ENCODE results near the gene INTS11. TPM values are rescaled to one million over a fixed set of nuclear protein-coding genes. Genes with fewer than 3 reads are reported as not detected.

INTS11 gene
- total RNA-seq, 1 experiment from 2014 or later = 254 TPM

- Histone ChIP-seq H4K20me1 (ENCODE audit: low read length) (peaks cover 7% of the 10 kb centered on the region; the same call in 1 of the 2 replicates), H3K4me2 (ENCODE audit: low read length) (peak overlapping the region; percentile 95), H3K36me3 (ENCODE audit: low read depth, low read length) (peaks cover 28% of the 10 kb centered on the region), H2AFZ (ENCODE audit: low read length) (no peak overlapping the region), H3K27me3 (ENCODE audit: low read length) (no peaks in the 10 kb centered on the region), H3K79me2 (ENCODE audit: low read length) (peaks cover 60% of the 10 kb centered on the region), H3K4me1 (ENCODE audit: insufficient read depth, low read length) (peaks cover 26% of the 10 kb centered on the region), H3K9ac (ENCODE audit: low read length) (no peak overlapping the region), H3K27ac (ENCODE audit: low read length) (no peak overlapping the region), H3K4me3 (ENCODE audit: low read length) (peak overlapping the region; percentile 96; the same call in 1 of the 2 replicates), H3F3A (ENCODE audit: low read length, unreplicated experiment) (no peaks in the 10 kb centered on the region), H3K9me3 (ENCODE audit: low read length) (no peaks in the 10 kb centered on the region), H3K9me2 (replicated peaks; ENCODE audit: low read length) (no peaks in the 10 kb centered on the region)
- intact Hi-C loops (cut with micrococcal nuclease) = no loop called here
- POLR2A ChIA-PET (ENCODE audit: unreplicated experiment) = no interaction called here
- CTCF ChIA-PET = no interaction called here
- TF ChIP-seq EZH2 (IDR thresholded peaks at IDR 0.05; ENCODE audit: low read length, unreplicated experiment) = no peak
- no peak for TF ChIP-seq EZH2phosphoT487 (IDR thresholded peaks at IDR 0.05; ENCODE audit: borderline replicate concordance, low read length)
- TF ChIP-seq CTCF (conservative IDR thresholded peaks at IDR 0.05; ENCODE audit: low read depth, low read length) = no peak
- no TSS peak for BruUV-seq (replicated peaks)
- DNase-seq (no peak), ATAC-seq (no peak)
Measured at GRCh38 chr1:1310476-1311053, 13.9 kb downstream of the INTS11 start.

GRCh38 chr1:1310109-1310385 lies 14.4 kb downstream of the INTS11 start:
- POLR2A ChIA-PET (ENCODE audit: unreplicated experiment) = interaction anchor here (0.6 to 0.7 kb wide), 2 partner anchors 8 to 27 kb away, joined by 3 read pairs; no protein-coding TSS in a partner anchor
- peaks cover 11% of the 10 kb centered on the region for H4K20me1 ChIP-seq (ENCODE audit: low read length)
- DNase-seq = no peak

More at GRCh38 chr1:1310109-1310385, 14.4 kb downstream of the INTS11 start:
- Histone ChIP-seq H3K4me2 (ENCODE audit: low read length) (peak overlapping the region; percentile 95), H2AFZ (ENCODE audit: low read length) (no peak overlapping the region), H3K4me3 (ENCODE audit: low read length) (peak overlapping the region; percentile 96), H3K79me2 (ENCODE audit: low read length) (peaks cover 62% of the 10 kb centered on the region), H3K27me3 (ENCODE audit: low read length) (no peaks in the 10 kb centered on the region), H3F3A (ENCODE audit: low read length, unreplicated experiment) (no peaks in the 10 kb centered on the region), H3K36me3 (ENCODE audit: low read depth, low read length) (peaks cover 28% of the 10 kb centered on the region), H3K9me3 (ENCODE audit: low read length) (no peaks in the 10 kb centered on the region), H3K27ac (ENCODE audit: low read length) (no peak overlapping the region), H3K9ac (ENCODE audit: low read length) (no peak overlapping the region), H3K4me1 (ENCODE audit: insufficient read depth, low read length) (peaks cover 31% of the 10 kb centered on the region), H3K9me2 (replicated peaks; ENCODE audit: low read length) (no peaks in the 10 kb centered on the region)
- TF ChIP-seq EZH2phosphoT487 (IDR thresholded peaks at IDR 0.05; ENCODE audit: borderline replicate concordance, low read length) = no peak
- TF ChIP-seq CTCF (conservative IDR thresholded peaks at IDR 0.05; ENCODE audit: low read depth, low read length) = peak; percentile 36; the same call in 1 of the 2 replicates
- BruUV-seq (replicated peaks) = no TSS peak
- intact Hi-C loops (cut with micrococcal nuclease) = no loop called here
- CTCF ChIA-PET = no interaction called here
- ATAC-seq = no peak

Measured in PC-3 (cell line).